IMR-90 (cell line): ENCODE measurements around the gene MGST2.

ENCODE experiments used
- RCOR1 ChIP-seq: IDR thresholded peaks from 2 replicates; pipeline ENCODE4 v1.6.1; 2012; ENCODE audit warnings: mild to moderate bottlenecking, low read length, improper control_type of control experiment; ENCODE audit not compliant: insufficient replicate concordance
- TF ChIP-seq, protein P1 (sequence below): conservative IDR thresholded peaks from 2 replicates; pipeline ENCODE4 v1.5.1; 2012; ENCODE audit warnings: mild to moderate bottlenecking, low read depth, low read length, improper control_type of control experiment

DNA sequence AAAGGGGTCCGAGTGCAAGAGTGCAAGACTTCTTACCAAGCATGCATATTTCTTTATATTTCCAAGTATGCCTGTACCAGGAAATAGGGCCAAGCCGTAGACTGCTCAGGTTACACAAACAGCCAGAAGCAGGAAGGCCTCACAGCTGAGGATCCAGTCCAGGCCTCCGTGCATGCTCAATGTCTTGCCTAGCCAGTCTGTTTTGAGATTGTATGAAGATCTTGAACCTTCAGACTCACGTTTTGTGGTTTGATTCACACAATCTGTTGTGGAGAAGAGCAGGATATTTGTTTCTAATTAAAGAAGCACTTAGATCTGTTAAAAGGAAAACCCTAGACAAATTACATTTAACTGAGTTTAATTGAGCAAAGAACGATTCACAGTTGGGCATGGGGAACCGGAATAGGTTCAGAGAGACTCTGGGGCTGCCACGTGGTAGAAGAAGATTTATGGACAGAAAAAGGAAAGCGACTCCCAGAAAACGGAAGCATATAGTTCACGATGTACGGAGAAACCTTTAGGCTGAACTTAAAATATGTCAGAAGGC is 1.2 kb downstream of the MGST2 start:
- TF ChIP-seq, protein P1, sequence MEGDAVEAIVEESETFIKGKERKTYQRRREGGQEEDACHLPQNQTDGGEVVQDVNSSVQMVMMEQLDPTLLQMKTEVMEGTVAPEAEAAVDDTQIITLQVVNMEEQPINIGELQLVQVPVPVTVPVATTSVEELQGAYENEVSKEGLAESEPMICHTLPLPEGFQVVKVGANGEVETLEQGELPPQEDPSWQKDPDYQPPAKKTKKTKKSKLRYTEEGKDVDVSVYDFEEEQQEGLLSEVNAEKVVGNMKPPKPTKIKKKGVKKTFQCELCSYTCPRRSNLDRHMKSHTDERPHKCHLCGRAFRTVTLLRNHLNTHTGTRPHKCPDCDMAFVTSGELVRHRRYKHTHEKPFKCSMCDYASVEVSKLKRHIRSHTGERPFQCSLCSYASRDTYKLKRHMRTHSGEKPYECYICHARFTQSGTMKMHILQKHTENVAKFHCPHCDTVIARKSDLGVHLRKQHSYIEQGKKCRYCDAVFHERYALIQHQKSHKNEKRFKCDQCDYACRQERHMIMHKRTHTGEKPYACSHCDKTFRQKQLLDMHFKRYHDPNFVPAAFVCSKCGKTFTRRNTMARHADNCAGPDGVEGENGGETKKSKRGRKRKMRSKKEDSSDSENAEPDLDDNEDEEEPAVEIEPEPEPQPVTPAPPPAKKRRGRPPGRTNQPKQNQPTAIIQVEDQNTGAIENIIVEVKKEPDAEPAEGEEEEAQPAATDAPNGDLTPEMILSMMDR: no peak
- no peak for TF ChIP-seq RCOR1
